Gastroesophageal sphincter (tissue), 3 donors: ENCODE data around the gene EEA1.

Source experiments
- CTCF ChIP-seq, 4 experiments: fragments of 200-600 bp in 2 of 4; fragments of 450-650 bp in 2 of 4; sonication (generic) in 1 of 4; IDR thresholded peaks; one replicate each; pipeline ENCODE4 v1.5.1; 2017 to 2019; ENCODE audit warnings: antibody characterized with exemption in 4 of 4, mild to moderate bottlenecking in 2 of 4, moderate library complexity in 2 of 4
- EP300 ChIP-seq: sonication (generic); formaldehyde crosslinking; IDR thresholded peaks from one replicate; pipeline ENCODE4 v1.6.1; 2017; ENCODE audit warnings: antibody characterized with exemption, mild to moderate bottlenecking
- POLR2A ChIP-seq, 2 donors: fragments of 450-650 bp; IDR thresholded peaks; one replicate each; pipeline ENCODE4 v1.6.1; 2017; ENCODE audit warnings: antibody characterized with exemption in 2 of 2, mild to moderate bottlenecking in 2 of 2, moderate library complexity in 1 of 2

DNA sequence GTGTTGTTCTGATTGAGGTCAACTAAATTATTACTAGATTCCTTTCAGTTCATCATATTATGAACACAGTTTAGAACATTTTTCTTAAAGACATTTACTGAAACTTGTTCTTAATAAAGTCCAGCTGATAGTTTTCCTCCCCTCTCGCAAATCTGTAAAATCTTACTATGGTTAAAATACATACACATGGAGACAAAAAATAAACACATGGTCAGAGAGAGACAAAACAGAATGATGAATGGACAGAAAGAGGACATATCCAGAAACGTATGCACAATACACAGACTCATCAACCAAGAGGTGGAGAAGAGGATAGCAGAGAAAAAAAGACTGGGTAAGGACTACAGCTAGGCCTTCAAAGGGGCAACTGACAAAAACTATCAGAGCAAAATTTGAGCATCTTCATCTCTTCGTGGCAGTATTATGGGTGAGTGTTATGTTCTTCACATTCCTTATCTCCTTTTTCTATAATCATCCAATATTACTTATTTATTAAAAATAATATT is 38.4 kb downstream of the EEA1 start:
- TF ChIP-seq CTCF (IDR thresholded peaks at IDR 0.05) (no peak), POLR2A (IDR thresholded peaks at IDR 0.05) (no peak), EP300 (no peak)
